AML-193 (cell line): ENCODE data around the gene AP2B1.
"Not testable (repeated sequence)": the region's sequence is repeated elsewhere in the genome, so short reads cannot be mapped to it uniquely, and the experiment has no call there.

ENCODE experiments used
- DNase-seq, 2 experiments: peaks; one replicate each; lab custom pipeline; 2025; lab: John Stamatoyannopoulos, UW

The AP2B1 gene

GRCh38 chr17:35700150-35700549 is 113.0 kb downstream of the AP2B1 start:
- no peak for DNase-seq

- DNase-seq = no peak
These were observed 114.4 kb downstream of the AP2B1 start for GRCh38 chr17:35701491-35701890.

DNA sequence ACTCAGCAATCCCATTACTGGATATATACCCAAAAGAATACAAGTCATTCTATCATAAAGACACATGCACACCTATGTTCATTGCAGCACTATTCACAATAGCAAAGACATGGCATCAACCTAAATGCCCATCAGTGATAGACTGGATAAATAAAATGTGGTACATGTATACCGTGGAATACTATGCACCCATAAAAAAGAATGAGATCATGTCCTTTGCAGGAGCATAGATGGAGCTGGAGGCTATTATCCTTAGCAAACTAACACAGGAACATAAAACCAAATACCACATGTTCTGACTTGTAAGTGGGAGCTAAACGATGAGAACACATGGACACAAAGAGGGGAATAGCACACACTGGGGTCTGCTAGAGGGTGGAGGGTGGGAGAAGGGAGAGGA is 116.2 kb downstream of the AP2B1 start:
- not testable (repeated sequence) for DNase-seq

- DNase-seq = no peak
These were observed 118.1 kb downstream of the AP2B1 start for GRCh38 chr17:35705230-35705629.

DNA sequence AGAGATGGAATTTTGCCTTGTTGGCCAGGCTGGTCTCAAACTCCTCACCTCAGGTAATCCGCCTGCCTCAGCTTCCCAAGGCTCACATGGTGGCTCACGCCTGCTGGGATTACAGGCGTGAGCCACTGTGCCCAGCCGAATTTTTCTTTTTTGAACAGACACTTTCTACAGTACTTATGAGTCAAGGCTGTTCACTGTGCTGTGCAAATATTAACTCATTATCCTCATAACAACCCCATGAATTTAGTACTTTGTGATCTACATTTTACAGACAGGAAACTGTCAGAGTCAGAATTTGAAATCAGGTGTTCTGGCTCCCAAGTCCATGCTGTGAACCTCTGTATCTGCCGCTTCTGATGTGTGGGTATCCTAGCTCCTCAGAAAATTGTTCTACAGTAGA is 118.6 kb downstream of the AP2B1 start:
- no peak for DNase-seq

DNA sequence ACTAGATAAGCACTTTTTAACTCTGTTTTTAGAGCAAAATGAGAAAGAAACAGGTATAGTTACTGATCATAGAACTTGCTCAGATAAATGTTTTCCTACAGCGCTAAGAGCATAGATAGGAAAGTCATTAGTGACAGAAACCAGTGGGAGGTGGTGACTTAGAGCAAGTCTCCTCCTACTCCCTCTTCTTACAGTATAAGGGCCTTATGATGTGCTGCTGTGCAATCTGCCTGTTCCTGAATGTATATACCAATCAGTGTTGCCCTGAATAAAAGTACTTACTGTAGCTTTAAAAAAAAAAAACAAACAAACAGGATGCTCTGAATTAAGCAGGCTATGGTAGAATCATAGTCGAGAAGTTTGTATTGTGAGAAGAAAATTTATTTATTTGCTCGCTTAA is 121.0 kb downstream of the AP2B1 start:
- DNase-seq = no peak

DNA sequence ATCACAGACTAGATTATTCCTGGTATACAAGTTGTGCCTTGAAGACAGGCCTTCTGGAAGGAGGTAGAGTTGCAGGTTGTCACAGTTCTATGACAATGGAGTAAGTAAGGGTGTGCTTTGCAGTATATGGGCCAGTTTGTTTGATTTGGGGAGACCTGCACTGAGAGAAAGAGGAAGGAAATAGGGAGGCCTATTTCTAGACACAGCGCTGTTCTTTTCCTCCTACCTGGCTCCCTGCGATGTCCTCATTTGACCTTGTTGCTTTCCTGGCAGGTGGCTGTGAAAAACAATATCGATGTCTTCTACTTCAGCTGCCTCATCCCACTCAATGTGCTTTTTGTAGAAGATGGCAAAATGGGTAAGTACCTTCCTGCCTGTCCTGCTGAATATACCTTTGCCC is 121.8 kb downstream of the AP2B1 start:
- DNase-seq = no peak

DNA sequence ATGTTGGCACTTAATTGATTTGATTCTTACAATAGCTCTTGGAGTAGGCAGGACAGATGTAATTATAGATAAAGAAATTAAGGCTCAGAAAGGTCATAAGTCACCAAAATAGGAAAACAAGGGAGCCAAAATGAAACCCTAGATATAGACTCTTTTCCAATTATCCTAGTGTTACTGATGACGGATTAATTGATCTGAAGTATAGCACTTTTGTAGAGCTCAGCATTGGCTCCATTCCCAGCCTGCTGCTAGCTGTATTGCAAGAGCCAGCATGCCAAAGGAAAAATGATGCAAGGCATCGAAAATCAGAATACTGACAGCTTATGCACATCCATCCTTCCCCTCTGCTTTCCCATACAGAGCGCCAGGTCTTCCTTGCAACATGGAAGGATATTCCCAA is 122.8 kb downstream of the AP2B1 start:
- DNase-seq = no peak

GRCh38 chr17:35710950-35711349 is 123.8 kb downstream of the AP2B1 start:
- no peak for DNase-seq

DNA sequence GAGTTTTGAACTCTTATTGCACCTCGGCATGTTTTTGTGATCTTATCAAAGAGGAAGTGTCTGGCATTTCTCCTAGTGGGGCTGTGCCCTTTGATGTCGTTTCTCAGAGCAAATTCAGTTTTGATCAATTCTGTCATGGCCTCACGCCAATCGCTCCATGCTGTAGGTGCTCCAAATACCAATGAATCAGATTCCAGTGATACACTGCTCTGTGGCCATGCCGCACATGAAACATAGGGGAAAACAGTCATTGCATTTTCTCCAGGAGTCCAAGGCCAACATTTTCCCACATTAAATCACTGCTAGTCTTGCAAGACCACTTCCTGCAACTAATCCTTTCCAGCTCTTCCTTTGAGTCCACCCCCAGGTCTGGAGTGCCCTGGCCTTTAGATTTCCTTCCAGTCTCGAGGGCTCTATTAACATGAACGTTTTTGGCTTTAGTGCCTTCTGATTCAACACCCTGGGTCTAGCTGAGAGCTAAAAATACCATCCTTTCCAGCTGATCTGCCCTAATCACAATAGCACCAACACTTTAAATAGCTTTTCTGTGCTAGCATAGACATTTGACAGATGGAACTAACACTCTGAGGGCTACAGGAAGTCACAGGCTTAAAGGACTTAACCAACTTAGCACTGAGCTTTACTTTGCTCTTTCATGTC is 126.1 kb downstream of the AP2B1 start:
- no peak for DNase-seq

- no peak for DNase-seq
These were observed 127.9 kb downstream of the AP2B1 start for GRCh38 chr17:35714988-35715387.

GRCh38 chr17:35715416-35715815 is 128.3 kb downstream of the AP2B1 start:
- no peak for DNase-seq

- no peak for DNase-seq
These were observed 129.1 kb downstream of the AP2B1 start for GRCh38 chr17:35716173-35716572.

GRCh38 chr17:35716897-35717465 is 129.9 kb downstream of the AP2B1 start:
- no peak for DNase-seq

- no peak for DNase-seq
These were observed 130.4 kb downstream of the AP2B1 start for GRCh38 chr17:35717475-35717874.

GRCh38 chr17:35723735-35724134 is 136.6 kb downstream of the AP2B1 start:
- no peak for DNase-seq

- DNase-seq = no peak
These were observed 137.9 kb downstream of the AP2B1 start for GRCh38 chr17:35725058-35725457.

DNA sequence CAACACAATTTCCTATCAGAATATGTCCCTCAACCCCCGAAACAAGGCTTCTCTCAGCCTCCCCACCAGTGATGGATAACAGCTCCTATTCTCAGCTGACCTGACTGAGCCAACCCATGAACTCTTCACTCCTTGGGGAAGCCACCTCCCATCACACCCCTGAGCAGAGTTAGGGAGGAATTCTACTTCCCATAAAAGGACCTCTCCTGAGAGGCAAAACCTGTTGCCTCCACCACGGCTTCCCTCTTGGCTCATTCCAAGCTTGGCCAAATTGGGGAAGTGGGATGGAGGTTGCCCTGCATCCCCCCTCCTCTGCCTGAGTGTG is 138.6 kb downstream of the AP2B1 start:
- DNase-seq = no peak

DNA sequence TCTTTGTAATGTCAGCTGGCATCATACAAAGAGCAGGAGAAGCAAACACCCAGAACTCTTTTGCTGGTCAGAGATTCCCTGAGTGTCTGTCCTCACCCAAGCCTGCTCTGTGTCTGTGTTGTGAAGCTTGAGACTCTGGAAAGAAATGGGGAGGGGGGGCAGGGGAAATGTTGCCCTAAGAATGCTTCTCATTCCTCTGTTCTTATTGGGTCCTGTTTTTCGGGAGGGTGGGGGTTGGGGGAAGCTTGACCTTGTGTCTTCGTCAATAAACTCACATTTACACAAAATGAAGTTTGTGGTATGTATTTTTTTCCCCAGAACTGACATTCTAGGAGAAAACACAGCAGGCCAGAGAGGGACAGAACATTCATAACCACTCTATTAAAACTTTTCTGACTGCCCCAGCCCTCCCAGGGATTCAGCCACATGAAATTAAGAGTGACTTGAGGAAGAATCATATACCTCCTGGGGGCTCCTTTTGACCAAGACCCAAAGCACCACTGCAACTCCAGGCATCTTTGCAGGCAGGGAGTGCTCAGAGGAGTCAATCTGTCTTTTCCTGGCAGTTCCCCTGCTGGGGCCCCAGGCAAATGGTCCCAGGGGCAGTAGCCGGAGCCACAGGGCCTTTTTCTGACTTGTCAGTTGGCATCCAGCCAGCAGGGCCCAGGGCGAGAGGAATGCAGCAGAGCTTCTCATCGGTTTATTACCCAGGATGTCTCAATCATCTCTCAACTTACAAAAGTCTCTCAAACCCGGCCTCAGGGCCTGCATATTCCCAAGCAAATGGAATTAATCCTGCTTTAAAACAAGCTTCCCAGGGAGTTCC is 139.2 kb downstream of the AP2B1 start:
- DNase-seq = no peak

GRCh38 chr17:35726953-35727460 is 139.9 kb downstream of the AP2B1 start:
- DNase-seq = no peak

GRCh38 chr17:35727635-35728034 is 140.5 kb downstream of the AP2B1 start:
- no peak for DNase-seq

- no peak for DNase-seq
These were observed 141.4 kb downstream of the AP2B1 start for GRCh38 chr17:35728551-35728950.

GRCh38 chr17:35729405-35729833 is 142.3 kb downstream of the AP2B1 start:
- no peak for DNase-seq
